Muscle of arm (tissue), 12 donors: ENCODE results near the gene HDAC10. TPM values are rescaled to one million over a fixed set of nuclear protein-coding genes. Genes with fewer than 3 reads are reported as not detected.

Experiments used
- DNase-seq: peaks from one replicate; pipeline ENCODE4 v3.0.0-alpha.2; 2013
- polyA plus RNA-seq, 12 donors: library from polyadenylated mRNA; unstranded; fragments of 120-200 nt; gene quantifications; one replicate each; pipeline ENCODE4 v1.2.1, GENCODE V29; 2013; ENCODE audit not compliant: insufficient read length in 12 of 12

HDAC10 gene
- polyA plus RNA-seq, 12 donors: 10.6 to 40.6 (median 13.2) TPM; not detected in 1

GRCh38 chr22:50257451-50258360, 6.6 kb upstream of the HDAC10 start:
- DNase-seq: no peak

GRCh38 chr22:50257041-50257440, 6.0 kb upstream of the HDAC10 start:
- DNase-seq: no peak

GRCh38 chr22:50256258-50256862, 5.3 kb upstream of the HDAC10 start:
- no peak for DNase-seq

- no peak for DNase-seq
Measured at GRCh38 chr22:50255607-50256006, 4.5 kb upstream of the HDAC10 start.

GRCh38 chr22:50255099-50255498, 4.0 kb upstream of the HDAC10 start:
- DNase-seq: no peak

GRCh38 chr22:50253941-50254340, 2.9 kb upstream of the HDAC10 start:
- no peak for DNase-seq

- no peak for DNase-seq
Measured at GRCh38 chr22:50253046-50253915, 2.2 kb upstream of the HDAC10 start.

- no peak for DNase-seq
Measured at GRCh38 chr22:50252082-50253045, 1.3 kb upstream of the HDAC10 start.

GRCh38 chr22:50251477-50252081, 514 bp upstream of the HDAC10 start:
- no peak for DNase-seq

GRCh38 chr22:50250249-50250554, 863 bp downstream of the HDAC10 start:
- DNase-seq: no peak

GRCh38 chr22:50249341-50250248, 1.5 kb downstream of the HDAC10 start:
- DNase-seq: no peak

GRCh38 chr22:50248196-50249081, 2.6 kb downstream of the HDAC10 start:
- no peak for DNase-seq

- no peak for DNase-seq
Measured at GRCh38 chr22:50247748-50248147, 3.3 kb downstream of the HDAC10 start.

GRCh38 chr22:50246242-50247175, 4.6 kb downstream of the HDAC10 start:
- DNase-seq: no peak

GRCh38 chr22:50245214-50246072, 5.6 kb downstream of the HDAC10 start:
- DNase-seq: no peak

GRCh38 chr22:50244420-50245213, 6.4 kb downstream of the HDAC10 start, which contains the start of gene TUBGCP6:
Gene TUBGCP6, minus strand, starts transcription at chr22:50245023. Its CDS starts 564 bp downstream, at chr22:50244459.
- DNase-seq: peak; percentile 93
